NCI-H1436 treated with DMSO at 0.1 percent for 48 hours (cell line): ENCODE measurements around the gene EBI3.
"Not testable (repeated sequence)": the region's sequence is repeated elsewhere in the genome, so short reads cannot be mapped to it uniquely, and the experiment has no call there.

Experiments
- DNase-seq: peaks from one replicate; lab custom pipeline; 2025; lab: John Stamatoyannopoulos, UW

The EBI3 gene

DNA sequence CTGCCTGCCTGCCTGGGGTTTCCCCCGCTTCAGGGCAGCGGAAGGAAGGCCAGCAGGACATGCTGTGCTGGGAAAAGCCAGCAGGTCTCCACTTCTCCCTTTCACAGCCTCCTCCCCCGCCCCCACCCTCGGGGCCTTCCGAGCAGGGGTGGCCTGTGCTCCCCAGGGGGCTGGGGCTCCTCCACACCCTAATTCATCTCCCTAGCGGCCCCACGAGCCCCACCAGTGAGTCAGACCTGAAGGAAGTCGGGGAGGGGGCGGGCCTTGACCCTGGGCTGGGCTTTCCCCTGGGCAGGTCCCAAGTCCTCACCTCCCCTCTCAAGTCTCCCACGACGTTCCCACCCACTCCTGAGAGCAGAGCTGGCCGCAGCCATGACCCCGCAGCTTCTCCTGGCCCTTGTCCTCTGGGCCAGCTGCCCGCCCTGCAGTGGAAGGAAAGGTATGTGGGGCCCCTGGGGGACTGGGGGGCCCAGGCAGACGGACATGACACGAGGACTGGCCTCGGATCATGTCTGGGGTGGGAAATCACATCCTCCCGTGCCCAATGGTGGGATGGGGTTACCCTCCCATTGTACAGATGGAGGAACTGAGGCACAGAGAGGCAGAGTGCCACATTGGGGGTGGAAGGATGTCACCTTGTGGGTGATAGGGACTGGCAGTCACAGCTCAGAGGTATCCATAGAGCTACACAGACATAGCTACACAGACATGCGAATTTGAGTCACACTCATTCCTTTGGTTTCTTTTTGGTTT lies at the start of gene EBI3:
Gene EBI3 (plus strand): TSS at position 345 of the 753 bp plus-strand sequence. CDS start 28 bp downstream, at position 373.
- DNase-seq: no peak

- DNase-seq: no peak
Observed at GRCh38 chr19:4181053-4181508, 48.2 kb upstream of the EBI3 start.

DNA sequence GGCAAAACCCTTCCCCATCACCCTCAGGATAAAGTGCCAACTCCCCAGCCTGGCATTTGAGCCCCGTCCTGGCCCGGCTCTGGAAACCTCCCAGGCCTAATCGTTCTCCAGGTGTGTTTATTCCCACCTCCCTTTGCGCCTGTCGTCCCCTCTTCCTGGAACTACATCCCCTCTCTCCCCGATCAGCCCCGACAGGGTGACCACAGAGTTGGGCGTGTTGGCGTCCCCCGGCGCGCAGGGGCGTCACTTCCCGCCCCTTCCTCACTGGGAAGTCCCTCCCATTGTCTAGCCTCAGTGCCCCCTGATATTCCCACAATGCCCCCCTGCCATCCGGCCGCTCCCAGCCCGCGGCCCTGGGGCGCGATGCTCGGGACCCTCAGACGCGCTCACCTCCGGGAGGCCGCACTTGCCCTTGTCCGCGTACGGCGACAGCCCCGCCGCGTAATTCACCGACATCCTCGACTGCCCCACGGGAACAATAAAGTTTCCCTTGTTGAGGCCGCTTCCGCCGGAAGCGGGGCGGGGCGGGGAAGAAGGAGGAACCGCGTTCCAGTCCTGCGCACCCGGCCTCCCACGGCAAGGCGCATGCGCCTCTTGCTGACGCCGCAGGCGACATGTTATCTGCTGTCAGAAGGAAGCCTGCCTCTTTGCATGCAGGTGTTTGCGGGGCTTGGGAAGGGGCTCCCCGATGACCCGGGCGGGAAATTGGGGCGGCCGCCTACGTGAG lies 47.1 kb upstream of the EBI3 start, which contains the start of the genes ANKRD24 and SIRT6:
Gene ANKRD24 (plus strand): TSS at position 606 of the 727 bp plus-strand sequence. CDS start 3,737 bp downstream, outside the sequence.
Gene SIRT6 (minus strand): TSS at position 480 of the 727 bp plus-strand sequence. CDS start 24 bp downstream, at position 456.
- no peak for DNase-seq

DNA sequence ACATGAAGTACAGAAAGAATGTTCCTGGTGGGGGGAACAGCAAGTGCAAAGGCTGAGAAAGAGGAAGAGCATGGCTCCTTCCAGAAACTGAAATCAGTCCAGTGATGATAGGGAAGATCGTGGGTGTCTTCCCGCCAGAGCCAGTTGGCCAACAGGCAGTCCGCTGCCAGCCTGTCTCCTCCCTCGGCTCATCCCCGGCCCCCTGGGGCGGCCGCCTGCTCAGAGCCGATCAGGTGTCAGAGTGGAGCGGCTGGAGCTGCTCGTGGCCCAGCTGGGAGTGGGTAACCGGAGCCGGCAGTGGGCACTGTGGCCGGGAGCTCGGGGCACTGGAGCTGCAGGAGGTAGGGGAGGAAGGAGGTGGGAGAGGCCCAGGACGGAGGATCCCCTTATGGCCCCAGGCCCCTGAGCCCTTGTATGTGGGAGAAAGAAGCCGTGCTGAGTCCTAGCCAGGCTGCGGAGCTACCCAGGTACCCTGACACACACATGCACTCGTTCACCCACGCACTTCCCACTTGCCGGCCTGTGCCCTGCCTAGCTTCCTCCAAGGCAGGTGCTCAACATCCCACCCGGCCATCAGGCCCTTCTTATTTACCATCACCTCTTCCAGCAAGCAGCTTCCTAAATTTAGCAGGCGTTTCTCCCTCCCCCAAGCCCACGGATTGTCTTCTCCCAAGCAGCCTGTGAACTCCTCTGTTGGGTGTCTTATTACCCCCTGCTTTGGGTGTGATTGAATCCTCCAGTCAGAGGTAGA lies 45.2 kb upstream of the EBI3 start:
- no peak for DNase-seq

GRCh38 chr19:4184718-4185352 lies 44.5 kb upstream of the EBI3 start:
- no peak for DNase-seq

GRCh38 chr19:4185413-4186086 lies 43.8 kb upstream of the EBI3 start:
- DNase-seq: no peak

DNA sequence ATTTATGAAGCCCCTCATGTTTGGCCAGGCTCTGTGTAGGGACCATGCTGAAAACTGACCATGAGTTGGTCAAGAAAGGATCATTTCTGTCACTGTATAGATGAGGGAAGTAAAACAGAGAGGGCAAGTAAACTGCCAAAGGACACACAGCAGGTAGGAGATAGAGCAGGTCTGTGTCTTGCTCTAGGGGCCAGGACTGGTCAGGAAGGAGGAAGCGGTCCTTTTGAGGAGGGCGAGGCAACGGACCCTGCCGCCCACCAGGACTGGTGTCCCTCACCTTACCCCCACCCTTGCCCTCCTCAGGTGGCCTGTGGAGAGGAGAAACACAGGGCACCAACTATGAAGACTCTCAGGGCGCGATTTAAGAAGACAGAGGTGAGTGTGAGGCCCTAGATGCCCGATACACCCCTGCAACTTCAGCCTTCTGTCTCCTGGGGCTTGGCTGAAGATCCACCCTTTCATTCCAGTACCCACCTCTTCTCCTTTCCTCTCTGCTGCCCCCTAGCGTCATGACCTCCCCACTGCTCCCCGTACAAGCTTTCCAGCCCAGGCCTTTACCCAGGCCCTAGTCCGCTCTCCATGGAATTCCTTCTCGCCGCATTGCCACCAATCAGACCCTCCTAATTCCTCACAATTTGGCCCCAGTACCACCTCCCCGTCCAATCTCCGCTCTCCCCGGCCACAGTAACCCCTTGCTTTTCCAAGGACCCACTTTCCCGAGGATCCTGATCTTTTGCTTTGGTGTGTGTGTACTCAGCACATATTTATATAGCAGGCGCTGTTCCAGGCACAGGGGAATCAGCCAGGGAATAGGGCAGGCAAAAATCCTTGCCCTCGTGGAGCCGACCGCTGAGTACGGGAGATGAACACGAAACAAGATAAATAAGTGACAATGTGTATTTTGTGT lies 43.0 kb upstream of the EBI3 start:
- DNase-seq: no peak

DNA sequence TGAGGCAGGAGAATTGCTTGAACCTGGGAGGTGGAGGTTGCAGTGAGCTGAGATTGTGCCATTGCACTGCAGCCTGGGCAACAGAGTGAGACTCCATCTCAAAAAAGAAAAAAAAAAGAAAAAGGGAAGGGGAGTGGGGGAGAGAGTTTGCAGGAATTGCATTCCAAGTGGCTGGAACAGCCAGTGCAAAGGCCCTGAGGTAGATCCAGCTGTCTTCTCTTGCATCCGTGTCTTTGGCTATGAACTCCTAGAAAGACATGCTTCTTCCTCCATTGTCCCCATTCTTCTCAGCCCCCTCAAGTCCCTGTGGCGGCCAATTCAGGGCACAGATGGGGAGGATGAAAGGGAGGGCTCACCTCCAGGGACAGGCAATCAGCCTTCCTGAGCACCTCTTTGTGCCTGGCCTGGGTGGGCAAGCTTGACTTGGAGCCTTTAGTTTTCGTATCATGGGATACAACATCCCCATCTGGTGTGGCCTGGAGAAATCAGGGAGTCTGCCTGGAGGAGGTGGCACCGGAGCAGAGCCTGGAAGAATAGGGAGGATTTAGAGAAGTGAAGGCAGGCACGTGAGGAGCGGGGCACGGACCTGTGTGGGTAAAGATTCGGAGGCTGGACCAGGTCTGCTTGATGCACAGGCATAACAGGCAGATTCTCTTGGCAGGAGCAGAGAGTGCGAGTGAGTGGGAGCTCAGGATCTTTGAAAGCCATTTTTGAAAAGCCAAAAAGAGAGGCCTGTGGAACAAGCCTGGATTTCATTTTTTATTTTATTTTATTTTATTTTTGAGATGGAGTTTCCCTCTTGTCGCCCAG lies 41.8 kb upstream of the EBI3 start:
- no peak for DNase-seq

DNA sequence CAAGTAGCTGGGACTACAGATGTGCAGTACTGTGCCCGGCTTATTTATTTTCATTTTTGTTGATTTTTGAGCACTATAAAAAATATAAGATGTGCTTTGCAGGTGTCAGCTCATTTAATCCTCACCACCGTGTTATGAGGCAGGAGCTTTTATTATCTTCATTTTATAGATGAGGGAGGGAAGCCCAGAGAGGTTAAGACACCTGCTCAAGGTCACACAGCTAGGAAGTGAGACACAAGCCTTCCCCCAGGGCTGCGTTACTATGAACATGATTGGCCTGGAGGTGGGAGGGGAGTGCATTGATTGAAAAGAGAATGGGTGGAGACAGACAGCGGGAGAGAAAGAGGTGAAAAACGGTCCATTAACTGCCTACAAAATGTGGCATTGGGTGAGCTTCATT lies 39.7 kb upstream of the EBI3 start:
- no peak for DNase-seq

DNA sequence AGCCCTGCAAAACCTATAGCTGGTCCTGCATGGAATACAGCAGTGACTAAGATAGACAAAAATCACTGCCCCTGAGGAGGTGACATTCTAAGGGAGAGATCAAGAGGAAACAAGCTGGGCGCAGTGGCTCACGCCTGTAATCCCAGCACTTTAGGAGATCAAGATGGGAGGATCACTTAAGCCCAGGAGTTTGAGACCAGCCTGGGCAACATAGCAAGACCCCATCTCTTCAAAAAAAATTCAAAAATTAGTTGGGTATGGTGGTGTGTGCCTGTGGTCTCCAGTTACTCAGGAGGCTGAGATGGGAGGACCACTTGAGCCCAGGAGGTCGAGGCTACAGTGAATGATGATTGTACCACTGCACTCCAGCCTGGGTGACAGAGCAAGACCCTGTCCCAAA lies 36.8 kb upstream of the EBI3 start:
- not testable (repeated sequence) for DNase-seq

DNA sequence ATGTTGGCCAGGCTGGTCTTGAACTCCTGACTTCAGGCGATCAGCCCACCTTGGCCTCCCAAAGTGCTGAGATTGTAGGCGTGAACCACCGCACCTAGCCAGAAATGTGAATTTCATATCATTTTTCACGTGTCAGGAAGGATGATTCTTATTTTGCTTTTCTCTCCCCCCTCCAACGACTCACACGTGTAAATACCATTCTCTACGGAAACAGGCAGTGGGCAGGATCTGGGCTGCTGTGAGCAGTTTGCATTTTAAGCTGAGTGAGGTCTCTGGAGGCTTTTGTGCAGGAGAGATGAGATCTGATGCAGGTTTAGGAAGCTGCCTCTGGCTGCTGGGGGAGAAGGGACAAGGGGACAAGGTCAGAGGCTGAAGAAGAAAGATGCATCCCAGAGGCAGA lies 35.0 kb upstream of the EBI3 start:
- DNase-seq: no peak

GRCh38 chr19:4196009-4196408 lies 33.3 kb upstream of the EBI3 start:
- no peak for DNase-seq

GRCh38 chr19:4196587-4197148 lies 32.7 kb upstream of the EBI3 start:
- no peak for DNase-seq

- no peak for DNase-seq
Observed at GRCh38 chr19:4197228-4197624, 32.1 kb upstream of the EBI3 start.

DNA sequence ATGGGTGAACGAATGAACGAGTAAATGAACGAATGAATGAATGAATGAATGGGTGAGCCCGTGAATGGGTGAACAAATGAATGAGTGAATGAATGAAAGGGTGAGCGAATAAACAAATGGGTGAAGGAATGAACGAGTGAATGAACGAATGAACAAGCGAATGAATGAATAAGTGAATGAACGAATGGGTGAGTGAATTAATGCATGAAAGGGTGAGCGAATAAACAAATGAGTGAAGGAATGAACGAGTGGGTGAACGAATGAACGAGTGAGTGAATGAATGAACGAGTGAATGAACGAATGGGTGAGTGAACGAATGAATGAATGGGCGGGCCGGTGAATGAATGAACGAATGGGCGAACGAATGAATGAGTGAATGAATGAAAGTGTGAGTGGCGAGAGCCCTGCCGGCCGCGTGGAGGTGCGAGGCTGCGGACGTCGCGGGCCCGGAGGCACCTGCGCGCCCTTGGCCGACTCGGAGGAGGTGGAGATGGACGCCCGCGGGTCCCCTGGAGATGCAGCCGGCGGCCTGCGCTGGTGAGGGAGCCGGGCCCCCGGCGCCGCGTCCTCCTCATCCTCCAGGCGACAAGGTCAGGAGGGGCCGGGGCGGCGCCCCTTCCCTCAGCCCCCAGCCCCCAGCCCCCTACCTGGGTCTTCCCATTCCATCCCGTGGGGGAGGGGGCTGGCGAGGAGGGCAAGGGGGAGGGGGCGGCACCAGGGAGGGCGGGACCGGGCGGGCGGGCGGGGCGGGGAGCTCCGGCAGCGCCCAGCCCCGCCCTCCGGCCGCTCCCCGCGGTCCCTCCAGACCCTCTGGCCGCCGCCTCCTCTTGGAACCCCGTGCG lies 31.5 kb upstream of the EBI3 start:
- no peak for DNase-seq

DNA sequence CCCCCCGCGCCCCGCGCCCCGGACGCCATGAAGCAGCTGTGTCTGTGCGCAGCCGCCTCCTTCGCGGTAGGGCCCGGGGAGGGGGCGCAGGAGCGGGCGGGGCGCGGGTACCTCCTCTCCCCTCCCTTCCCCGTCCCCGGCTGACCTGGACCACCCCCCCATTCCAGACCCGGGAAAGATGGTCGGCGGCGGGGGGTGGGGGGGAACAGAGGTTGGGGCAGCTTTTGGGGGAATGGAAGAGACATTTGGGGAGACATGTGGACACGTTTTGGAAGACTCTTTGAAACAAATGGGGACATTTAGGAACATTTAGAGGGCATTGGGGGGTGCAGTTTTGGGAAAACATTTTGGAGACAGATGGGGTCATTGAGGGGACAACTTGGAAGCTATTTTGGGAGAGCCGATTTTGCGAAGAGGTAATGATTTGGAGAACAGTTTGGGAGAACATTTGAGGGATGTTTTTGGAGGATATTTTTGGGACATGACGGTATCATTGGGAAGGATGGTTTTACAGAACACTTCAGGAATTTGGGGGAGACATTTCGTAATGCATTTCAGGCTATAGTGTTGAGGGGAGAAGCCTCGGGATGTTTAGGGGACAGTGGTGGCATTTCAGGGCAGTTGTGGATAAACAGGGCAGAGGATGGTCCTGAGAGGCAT lies 30.7 kb upstream of the EBI3 start:
- DNase-seq: no peak

- no peak for DNase-seq
Observed at GRCh38 chr19:4199699-4200293, 29.5 kb upstream of the EBI3 start.
